ENCODE data around the gene ALG14.

GRCh38 chr1:94951046-94951445 is 121.7 kb downstream of the ALG14 start:
- TF ChIP-seq CTCF (IDR thresholded peaks at IDR 0.05; ENCODE audit: low read depth, low read length) = no peak
- no peak for TF ChIP-seq POLR2A (IDR thresholded peaks at IDR 0.05; ENCODE audit: extremely low read depth, insufficient read length)
- TF ChIP-seq MYC (IDR thresholded peaks at IDR 0.05; ENCODE audit: low read depth, low read length) = no peak

All from NB4 (cell line).